ENCODE measurements around the gene MARS1.

DNA sequence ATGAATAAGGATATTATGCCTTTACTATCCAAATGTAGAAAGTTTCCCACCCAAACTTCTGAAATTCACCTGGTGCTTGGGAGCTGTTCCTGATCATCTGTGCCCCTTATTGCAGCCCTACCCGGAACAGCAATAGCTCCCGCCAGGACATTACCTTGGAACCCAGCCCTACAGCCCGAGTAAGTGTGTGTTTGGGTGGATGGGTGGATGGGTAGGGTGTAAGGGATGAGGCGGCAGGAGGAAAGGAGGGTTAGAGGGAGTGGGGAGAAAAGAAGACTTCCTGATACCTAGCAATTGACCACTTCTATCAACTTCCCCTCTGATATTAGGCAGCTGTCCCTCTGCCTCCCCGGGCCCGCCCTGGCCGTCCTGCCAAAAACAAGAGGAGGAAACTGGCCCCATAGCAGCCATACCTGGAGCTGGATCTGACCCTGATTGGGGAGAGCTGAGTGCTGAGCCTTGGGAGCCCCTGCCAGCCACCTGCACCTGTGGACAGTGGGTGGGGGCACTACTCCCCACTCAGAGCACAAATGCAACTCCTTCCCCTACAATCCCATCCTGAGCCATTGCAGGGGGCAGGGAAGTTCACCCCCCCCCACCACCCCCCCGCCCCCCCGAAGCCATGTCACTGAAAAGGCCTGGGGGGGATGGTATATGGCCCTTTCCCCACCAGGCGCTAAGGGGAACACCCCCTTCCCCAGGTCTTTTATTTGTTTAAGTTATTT lies 41.1 kb downstream of the MARS1 start:
- TF ChIP-seq, protein P1, sequence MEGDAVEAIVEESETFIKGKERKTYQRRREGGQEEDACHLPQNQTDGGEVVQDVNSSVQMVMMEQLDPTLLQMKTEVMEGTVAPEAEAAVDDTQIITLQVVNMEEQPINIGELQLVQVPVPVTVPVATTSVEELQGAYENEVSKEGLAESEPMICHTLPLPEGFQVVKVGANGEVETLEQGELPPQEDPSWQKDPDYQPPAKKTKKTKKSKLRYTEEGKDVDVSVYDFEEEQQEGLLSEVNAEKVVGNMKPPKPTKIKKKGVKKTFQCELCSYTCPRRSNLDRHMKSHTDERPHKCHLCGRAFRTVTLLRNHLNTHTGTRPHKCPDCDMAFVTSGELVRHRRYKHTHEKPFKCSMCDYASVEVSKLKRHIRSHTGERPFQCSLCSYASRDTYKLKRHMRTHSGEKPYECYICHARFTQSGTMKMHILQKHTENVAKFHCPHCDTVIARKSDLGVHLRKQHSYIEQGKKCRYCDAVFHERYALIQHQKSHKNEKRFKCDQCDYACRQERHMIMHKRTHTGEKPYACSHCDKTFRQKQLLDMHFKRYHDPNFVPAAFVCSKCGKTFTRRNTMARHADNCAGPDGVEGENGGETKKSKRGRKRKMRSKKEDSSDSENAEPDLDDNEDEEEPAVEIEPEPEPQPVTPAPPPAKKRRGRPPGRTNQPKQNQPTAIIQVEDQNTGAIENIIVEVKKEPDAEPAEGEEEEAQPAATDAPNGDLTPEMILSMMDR (IDR thresholded peaks at IDR 0.05), result no peak
- TF ChIP-seq ZFX (IDR thresholded peaks at IDR 0.05; ENCODE audit: borderline replicate concordance), result no peak

Measured in 22Rv1 (cell line).